RWPE1 (cell line): Measurements from ENCODE around the gene DOCK6.
A peak's percentile ranks its signal among the peaks of the same experiment; 100 is the strongest.

ENCODE experiments used
- CTCF ChIA-PET: fragments of 350-600 bp; sonication (Branson Sonifier 250); formaldehyde crosslinking; extraction: SDS; loops from one replicate; lab custom pipeline; 2021; lab: Yijun Ruan, JAX
- POLR2A ChIA-PET: fragments of 400-600 bp; formaldehyde crosslinking; extraction: SDS; loops from one replicate; lab custom pipeline; 2020; ENCODE audit warnings: antibody characterized with exemption; ENCODE audit not compliant: low non-redundant PET; lab: Yijun Ruan, JAX
- DNase-seq: peaks from one replicate; pipeline ENCODE4 v3.0.0; 2012; ENCODE audit warnings: low spot score
- H3K27ac ChIP-seq: fragments of 450-650 bp; 2 replicates; pipeline ENCODE4 v1.5.1; 2017
- CTCF ChIP-seq: fragments of 450-650 bp; conservative IDR thresholded peaks from 2 replicates; pipeline ENCODE4 v1.5.1; 2017; ENCODE audit warnings: low read depth, mild to moderate bottlenecking

Gene DOCK6

GRCh38 chr19:11223200-11223599, 39.1 kb downstream of the DOCK6 start:
- POLR2A ChIA-PET = no interaction called here
- CTCF ChIA-PET = interaction anchor here (0.6 kb wide), 1 partner anchor 73 kb away, joined by 5 read pairs; no protein-coding TSS in a partner anchor
- no peak for TF ChIP-seq CTCF
- DNase-seq = no peak
- H3K27ac ChIP-seq = no peak overlapping the region

GRCh38 chr19:11221082-11221598, 41.2 kb downstream of the DOCK6 start:
- no peak overlapping the region for H3K27ac ChIP-seq
- no peak for DNase-seq
- ChIA-PET POLR2A (no interaction called here), CTCF (no interaction called here)
- TF ChIP-seq CTCF = no peak

GRCh38 chr19:11214387-11214786, 47.9 kb downstream of the DOCK6 start:
- POLR2A ChIA-PET = no interaction called here
- no peak for TF ChIP-seq CTCF
- CTCF ChIA-PET = no interaction called here
- no peak for DNase-seq
- no peak overlapping the region for H3K27ac ChIP-seq

GRCh38 chr19:11210656-11210928, 51.7 kb downstream of the DOCK6 start:
- no peak for DNase-seq
- ChIA-PET POLR2A (no interaction called here), CTCF (no interaction called here)
- no peak for TF ChIP-seq CTCF
- H3K27ac ChIP-seq = no peak overlapping the region

GRCh38 chr19:11209839-11210655, 52.3 kb downstream of the DOCK6 start:
- POLR2A ChIA-PET = no interaction called here
- CTCF ChIA-PET = no interaction called here
- no peak for DNase-seq
- no peak for TF ChIP-seq CTCF
- H3K27ac ChIP-seq = no peak overlapping the region

- peak overlapping the region; percentile 25; the same call in 1 of the 2 replicates for H3K27ac ChIP-seq
- no peak for TF ChIP-seq CTCF
- ChIA-PET CTCF (no interaction called here), POLR2A (no interaction called here)
- DNase-seq = no peak
Measured at GRCh38 chr19:11208561-11209471, 53.5 kb downstream of the DOCK6 start.
